NCI-H2227 treated with DMSO at 0.1 percent for 48 hours (cell line): Measurements from ENCODE around the gene OTOG.

Source experiments
- DNase-seq: peaks from one replicate; lab custom pipeline; 2025; lab: John Stamatoyannopoulos, UW

OTOG gene

DNA sequence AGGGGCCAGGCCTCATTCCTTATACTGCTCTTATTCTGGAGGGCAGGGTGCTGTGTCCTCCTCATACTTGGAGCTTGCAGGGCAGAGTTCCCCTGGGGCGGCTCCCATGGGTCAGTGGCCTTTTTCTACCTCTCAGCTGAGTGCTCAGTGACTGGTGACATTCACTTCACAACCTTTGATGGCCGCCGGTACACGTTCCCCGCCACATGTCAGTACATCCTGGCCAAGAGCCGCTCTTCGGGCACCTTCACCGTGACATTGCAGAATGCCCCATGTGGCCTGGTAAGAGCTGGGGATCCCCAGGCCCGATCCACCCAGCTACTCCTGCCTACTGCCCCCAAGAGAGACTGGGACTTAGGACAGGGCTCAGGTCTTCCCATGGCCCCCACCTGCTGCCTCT is 14.5 kb downstream of the OTOG start:
- no peak for DNase-seq

- DNase-seq: no peak
Measured at GRCh38 chr11:17563231-17563646, 16.2 kb downstream of the OTOG start.

DNA sequence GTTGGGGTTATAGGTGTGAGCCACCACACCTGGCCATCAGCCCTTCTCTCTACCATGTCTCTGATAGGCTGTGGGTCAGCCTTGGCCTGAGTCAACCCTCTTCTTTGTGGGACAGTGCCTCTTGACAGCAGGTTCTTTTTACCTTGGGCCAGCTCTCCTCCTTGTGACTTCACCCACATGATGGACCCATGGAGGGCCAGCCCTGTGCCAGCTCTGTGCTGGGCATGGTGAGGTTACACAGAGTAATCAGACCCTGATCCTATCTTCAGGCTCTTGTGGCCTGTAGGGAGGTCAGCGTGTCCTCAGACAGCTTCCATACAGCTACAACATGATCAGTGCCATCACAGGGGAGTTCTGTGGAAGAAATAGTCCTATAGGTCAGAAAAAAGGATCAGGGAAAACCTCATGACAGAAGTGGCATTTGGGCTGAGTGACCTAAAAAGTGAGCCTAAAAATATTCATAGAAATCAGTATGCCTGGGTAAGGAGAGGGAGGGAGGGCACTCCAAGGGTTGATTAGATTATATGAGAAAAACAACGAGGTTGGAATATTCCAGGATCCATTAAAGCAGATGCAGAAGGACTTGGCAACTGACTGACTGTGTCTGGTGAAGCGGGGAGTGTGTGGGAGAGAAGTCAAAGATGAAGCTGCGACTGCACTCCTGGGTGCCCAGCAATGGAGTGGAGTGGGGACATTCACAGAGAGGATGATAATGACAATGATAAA is 17.1 kb downstream of the OTOG start:
- no peak for DNase-seq

- DNase-seq: no peak
Measured at GRCh38 chr11:17564687-17565042, 17.6 kb downstream of the OTOG start.

DNA sequence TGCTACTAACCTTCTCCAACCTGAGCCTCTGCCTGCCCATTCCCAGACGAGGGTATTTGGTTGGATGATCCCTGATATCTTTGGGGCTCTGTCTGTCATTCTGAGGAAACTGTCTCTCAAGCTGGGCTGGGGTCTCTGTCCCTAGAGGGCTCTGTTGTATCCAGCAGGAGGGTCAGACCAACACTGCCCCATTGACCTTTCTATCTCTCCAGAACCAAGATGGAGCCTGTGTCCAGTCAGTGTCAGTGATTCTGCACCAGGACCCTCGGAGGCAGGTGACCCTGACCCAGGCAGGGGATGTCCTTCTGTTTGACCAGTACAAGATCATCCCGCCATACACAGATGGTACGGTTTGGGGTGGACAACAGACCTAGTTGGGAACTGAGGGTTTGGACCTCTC is 21.9 kb downstream of the OTOG start:
- DNase-seq: no peak

DNA sequence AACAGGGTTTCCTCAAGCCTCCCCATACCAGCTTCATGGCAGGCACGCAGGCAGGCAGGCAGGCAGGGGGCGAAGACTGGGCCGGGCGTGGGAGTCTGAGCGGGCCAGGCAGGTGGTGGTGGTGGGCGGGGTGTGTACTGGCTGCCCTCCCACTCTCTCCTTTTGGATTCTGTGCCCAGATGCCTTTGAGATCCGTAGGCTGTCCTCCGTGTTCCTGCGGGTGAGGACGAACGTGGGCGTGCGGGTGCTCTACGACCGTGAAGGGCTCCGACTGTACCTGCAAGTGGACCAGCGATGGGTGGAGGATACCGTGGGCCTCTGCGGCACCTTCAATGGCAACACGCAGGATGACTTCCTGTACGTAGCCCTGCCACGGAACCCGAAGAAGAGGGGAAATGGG is 23.0 kb downstream of the OTOG start:
- no peak for DNase-seq

DNA sequence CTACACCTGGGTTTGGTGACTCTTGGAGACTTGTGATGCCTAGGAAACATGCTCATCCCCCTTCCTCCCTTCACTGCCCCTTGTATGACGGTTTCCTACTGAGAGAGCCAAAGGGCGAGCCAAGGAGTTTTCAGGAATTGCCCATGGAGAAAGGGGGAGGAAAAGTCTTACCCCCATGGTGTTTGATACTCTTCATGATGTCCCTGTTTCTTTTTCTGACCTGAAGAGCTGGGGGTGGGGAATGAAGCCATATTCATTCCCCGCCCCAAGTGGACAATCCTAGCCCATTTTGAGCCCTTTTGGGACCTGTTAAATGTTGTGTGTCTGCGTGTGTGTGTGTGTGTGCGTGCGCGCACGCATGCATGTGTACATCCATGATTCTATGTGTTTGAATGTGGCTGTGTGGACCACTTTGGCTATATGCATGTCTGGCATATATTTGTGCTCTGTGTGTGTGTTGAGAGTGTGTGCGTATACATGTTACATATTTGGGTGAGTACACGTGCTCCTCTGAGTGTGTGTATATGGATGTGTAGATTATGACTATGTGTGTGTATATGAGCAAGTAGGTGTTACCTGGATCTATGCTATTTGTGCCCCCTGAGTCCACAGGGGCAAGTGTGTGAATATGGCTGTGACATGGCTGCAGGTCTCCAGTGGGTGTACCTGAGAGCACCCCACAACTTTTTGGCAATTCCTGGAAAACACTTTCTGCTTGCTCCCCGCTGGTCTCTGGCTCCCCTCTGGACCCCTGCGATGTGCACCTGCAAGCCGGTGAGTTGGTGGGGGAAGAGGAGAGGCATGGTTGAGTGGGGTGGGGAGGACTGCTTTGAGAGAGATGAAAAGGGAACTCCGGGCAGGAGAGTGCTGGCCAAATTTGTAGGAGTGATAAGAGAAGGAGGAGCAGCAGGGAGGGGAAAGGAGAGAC is 24.6 kb downstream of the OTOG start:
- no peak for DNase-seq

DNA sequence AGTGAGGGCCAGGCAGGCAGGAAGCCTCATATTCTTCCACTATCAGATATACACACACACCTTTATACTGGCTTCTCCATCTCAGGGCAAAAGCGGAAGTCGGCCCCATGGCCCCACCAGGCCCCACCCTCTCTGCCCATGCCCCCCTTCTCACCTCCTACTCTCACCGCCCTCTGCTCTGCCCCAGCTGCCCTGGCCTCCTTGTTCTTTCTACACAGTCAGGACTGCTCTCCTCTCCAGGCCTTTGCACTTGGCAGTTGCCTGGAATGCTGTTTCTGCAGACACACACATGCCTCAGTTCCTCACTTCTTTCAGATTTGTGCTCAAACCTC is 25.3 kb downstream of the OTOG start:
- no peak for DNase-seq

GRCh38 chr11:17572791-17573460 is 25.9 kb downstream of the OTOG start:
- DNase-seq: no peak

DNA sequence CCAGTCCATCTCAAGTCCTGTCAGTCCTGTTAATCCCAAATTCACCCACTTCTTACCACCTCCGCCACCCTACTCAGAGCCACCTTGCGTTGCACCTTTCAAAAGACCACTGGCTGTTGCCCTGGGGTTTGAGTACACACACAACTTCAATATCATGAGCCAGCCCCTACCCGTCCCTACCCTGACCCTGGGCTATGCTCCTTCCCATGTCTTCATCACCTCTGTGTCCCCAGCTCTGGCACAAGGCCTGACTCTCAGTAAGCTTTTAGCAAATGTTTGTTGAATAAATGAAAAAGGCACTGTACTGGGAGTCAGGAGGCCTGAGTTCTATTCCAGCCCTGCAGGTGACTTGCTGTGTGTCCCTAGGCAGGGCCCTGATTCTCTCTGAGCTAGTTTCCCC is 26.5 kb downstream of the OTOG start:
- DNase-seq: no peak

DNA sequence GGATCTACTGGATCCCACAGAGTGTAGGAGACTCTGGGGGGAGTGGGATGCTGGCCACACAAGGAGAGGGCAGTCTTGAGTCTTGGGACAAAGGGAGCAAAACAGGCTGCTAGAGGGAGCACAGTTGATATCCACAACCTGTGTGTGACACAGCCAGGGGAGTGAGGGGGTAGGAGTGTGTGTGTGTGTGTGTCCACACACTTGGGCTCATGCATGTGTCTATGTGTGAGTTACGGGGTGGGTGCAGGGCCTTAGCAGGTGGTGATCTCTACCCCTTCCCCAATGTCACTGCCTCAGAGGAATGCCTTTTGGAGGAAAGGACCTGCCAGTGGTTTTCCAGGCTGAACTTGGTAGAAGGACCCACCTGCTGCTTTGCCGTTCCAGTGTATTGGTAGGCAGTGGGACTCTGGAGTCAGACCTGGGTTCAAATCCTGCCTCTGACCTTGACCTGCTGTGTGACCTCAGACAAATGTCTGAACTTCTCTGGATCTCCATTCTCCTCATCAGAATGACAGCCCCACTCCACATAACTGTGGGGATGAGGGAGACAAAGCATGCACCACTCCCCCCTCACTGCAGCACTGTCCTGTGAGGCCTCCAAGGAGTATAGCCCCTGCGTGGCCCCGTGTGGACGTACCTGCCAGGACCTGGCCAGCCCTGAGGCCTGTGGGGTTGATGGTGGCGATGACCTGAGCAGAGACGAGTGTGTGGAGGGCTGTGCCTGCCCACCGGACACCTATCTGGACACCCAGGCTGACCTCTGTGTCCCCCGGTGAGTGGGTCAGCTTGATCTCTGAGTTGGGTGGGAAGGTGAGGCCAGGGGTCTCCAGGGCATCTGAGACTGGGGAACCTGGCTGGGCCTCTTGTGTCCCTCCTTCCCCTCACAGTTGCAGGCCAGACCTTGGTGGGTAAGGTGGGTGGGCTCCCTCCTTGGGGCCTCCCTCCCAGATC is 27.4 kb downstream of the OTOG start:
- no peak for DNase-seq

- no peak for DNase-seq
Measured at GRCh38 chr11:17575431-17576425, 28.7 kb downstream of the OTOG start.

DNA sequence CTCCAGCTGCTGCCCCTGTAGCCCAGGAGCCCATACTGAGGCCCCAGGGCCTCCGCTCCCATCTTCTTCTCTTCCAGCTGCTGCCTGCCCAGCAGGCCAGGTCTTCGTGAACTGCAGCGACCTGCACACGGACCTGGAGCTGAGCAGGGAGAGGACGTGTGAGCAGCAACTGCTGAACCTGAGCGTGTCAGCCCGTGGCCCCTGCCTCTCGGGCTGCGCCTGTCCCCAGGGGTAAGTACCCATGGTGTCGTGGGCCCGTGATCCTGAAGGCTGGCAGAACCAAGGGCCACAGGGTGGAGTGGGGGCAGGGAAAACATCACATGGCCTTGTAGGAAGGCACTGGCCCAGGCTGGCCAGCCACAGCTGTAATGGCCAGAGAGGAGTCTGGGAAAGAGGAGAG is 31.2 kb downstream of the OTOG start:
- DNase-seq: no peak

DNA sequence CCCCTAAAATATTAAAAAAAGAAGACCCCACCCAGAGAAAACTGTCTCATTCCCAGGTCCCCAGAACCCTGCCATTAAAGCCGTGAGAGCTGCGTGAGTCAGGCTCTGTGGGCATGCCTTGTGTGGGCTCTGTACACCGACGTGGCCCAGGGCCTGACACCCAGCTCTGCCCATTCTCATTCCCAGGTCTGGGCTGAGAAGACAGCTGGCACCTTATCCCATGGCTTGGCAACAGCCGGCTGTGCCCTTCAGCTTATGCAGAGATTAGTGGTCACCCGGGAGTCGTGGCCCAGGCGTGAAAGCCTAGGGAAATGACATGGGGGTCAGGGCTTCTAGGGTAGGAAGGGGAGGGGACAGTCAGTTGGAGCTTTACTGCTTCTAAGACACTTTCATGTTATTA is 31.9 kb downstream of the OTOG start:
- no peak for DNase-seq

DNA sequence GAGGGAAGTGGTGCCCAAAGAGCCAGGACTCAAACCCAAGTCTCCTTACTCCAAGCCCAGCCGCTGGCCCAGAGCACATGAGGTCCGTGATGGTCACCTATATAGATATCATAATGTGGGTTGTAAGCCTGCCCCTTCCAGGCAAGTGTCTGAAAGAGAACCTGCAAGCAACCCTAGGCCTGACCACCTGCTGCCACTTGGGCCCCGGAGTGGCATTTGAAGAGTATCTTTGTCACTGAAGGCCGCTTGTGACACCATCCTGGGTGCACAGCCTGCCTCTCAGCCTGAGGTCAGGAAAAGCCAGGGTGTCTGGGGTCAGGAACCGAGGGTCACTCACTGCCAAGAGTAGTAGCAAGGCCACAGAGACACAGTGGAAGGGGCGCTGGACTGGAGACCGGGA is 32.4 kb downstream of the OTOG start:
- DNase-seq: no peak

GRCh38 chr11:17580271-17580670 is 33.2 kb downstream of the OTOG start:
- DNase-seq: no peak

GRCh38 chr11:17581036-17581731 is 34.1 kb downstream of the OTOG start:
- no peak for DNase-seq

- no peak for DNase-seq
Measured at GRCh38 chr11:17581732-17582053, 34.6 kb downstream of the OTOG start.

- no peak for DNase-seq
Measured at GRCh38 chr11:17585911-17586695, 39.0 kb downstream of the OTOG start.
